Thyroid gland (tissue), 4 donors: ENCODE measurements around the gene SYMPK.

Experiments
- POLR2A ChIP-seq, 2 donors: fragments of 450-650 bp; IDR thresholded peaks; one replicate each; pipeline ENCODE4 v1.6.1; 2017; ENCODE audit warnings: antibody characterized with exemption in 2 of 2, mild to moderate bottlenecking in 2 of 2, moderate library complexity in 1 of 2
- TF ChIP-seq, protein P1 (sequence below), 6 experiments: fragments of 200-600 bp in 3 of 6; fragments of 450-650 bp in 3 of 6; sonication (generic) in 3 of 6; IDR thresholded peaks; one replicate each; pipeline ENCODE4 v1.5.1; 2016 to 2019; ENCODE audit warnings: antibody characterized with exemption in 6 of 6, mild to moderate bottlenecking in 2 of 6, inconsistent platforms in 1 of 6, moderate library complexity in 1 of 6

- TF ChIP-seq, protein P1, sequence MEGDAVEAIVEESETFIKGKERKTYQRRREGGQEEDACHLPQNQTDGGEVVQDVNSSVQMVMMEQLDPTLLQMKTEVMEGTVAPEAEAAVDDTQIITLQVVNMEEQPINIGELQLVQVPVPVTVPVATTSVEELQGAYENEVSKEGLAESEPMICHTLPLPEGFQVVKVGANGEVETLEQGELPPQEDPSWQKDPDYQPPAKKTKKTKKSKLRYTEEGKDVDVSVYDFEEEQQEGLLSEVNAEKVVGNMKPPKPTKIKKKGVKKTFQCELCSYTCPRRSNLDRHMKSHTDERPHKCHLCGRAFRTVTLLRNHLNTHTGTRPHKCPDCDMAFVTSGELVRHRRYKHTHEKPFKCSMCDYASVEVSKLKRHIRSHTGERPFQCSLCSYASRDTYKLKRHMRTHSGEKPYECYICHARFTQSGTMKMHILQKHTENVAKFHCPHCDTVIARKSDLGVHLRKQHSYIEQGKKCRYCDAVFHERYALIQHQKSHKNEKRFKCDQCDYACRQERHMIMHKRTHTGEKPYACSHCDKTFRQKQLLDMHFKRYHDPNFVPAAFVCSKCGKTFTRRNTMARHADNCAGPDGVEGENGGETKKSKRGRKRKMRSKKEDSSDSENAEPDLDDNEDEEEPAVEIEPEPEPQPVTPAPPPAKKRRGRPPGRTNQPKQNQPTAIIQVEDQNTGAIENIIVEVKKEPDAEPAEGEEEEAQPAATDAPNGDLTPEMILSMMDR (IDR thresholded peaks at IDR 0.05): no peak
- no peak for TF ChIP-seq POLR2A (IDR thresholded peaks at IDR 0.05)
Observed at GRCh38 chr19:45789035-45789786, 73.7 kb downstream of the SYMPK start.
